IMR-90 (cell line): ENCODE measurements around the gene SARDH.

ENCODE experiments used
- CEBPB ChIP-seq: IDR thresholded peaks from 2 replicates; pipeline ENCODE4 v1.6.1; 2012; ENCODE audit warnings: low read depth, low read length, improper control_type of control experiment
- CTCF ChIP-seq: conservative IDR thresholded peaks from 2 replicates; pipeline ENCODE4 v1.5.1; 2012; ENCODE audit warnings: mild to moderate bottlenecking, low read depth, low read length, improper control_type of control experiment
- ELK1 ChIP-seq: fragments of 150-350 bp; IDR thresholded peaks from 2 replicates; pipeline ENCODE4 v1.6.1; 2016; ENCODE audit warnings: low read depth, mild to moderate bottlenecking, low read length, moderate library complexity, borderline replicate concordance
- FOS ChIP-seq: fragments of 150-350 bp; IDR thresholded peaks from 2 replicates; pipeline ENCODE4 v1.6.1; 2016; ENCODE audit warnings: low read depth, low read length
- MXI1 ChIP-seq: IDR thresholded peaks from 2 replicates; pipeline ENCODE4 v1.6.1; 2012; ENCODE audit warnings: low read depth, mild to moderate bottlenecking, low read length, moderate library complexity, borderline replicate concordance
- POLR2A ChIP-seq: IDR thresholded peaks from 2 replicates; pipeline ENCODE4 v1.6.1; 2012; ENCODE audit warnings: mild to moderate bottlenecking, low read depth, low read length
- USF2 ChIP-seq: fragments of 150-350 bp; IDR thresholded peaks from 2 replicates; pipeline ENCODE4 v1.6.1; 2017; ENCODE audit warnings: mild to moderate bottlenecking, antibody characterized with exemption, low read length, low read depth

GRCh38 chr9:133638711-133639110 lies 99.4 kb downstream of the SARDH start:
- TF ChIP-seq CTCF (no peak), POLR2A (no peak), CEBPB (no peak), USF2 (no peak), ELK1 (no peak), FOS (no peak), MXI1 (no peak)
